Left ventricle myocardium inferior (tissue), 1 donor: Measurements from ENCODE around the gene CACNB3. TPM values are rescaled to one million over a fixed set of nuclear protein-coding genes. Genes with fewer than 3 reads are reported as not detected.
"Not testable (repeated sequence)": the region's sequence is repeated elsewhere in the genome, so short reads cannot be mapped to it uniquely, and the experiment has no call there.

Source experiments
- DNase-seq: peaks from one replicate; pipeline ENCODE4 v3.0.0-alpha.2; 2020
- H3K27ac ChIP-seq: fragments of 200-600 bp; replicated peaks from 2 replicates; pipeline ENCODE4 v1.8.0; 2021
- H3K27me3 ChIP-seq: fragments of 200-600 bp; 2 replicates; pipeline ENCODE4 v1.8.0; 2021; ENCODE audit warnings: low read depth
- H3K36me3 ChIP-seq: fragments of 200-600 bp; 2 replicates; pipeline ENCODE4 v1.8.0; 2021
- H3K4me1 ChIP-seq: fragments of 200-600 bp; 2 replicates; pipeline ENCODE4 v1.8.0; 2021
- H3K4me3 ChIP-seq: fragments of 200-600 bp; 2 replicates; pipeline ENCODE4 v1.8.0; 2021; ENCODE audit warnings: mild to moderate bottlenecking, moderate library complexity
- H3K9me3 ChIP-seq: fragments of 200-600 bp; replicated peaks from 2 replicates; pipeline ENCODE4 v1.8.0; 2021
- CTCF ChIP-seq: fragments of 200-600 bp; IDR thresholded peaks from 2 replicates; pipeline ENCODE4 v1.8.0; 2021; ENCODE audit warnings: antibody characterized with exemption, mild to moderate bottlenecking, borderline replicate concordance
- intact Hi-C: fragments of 100-400 bp; cut with micrococcal nuclease; formaldehyde crosslinking; loops from one replicate; pipeline ENCODE4 v1.11.0; 2022
- microRNA-seq: library from miRNA; unstranded; fragments of <30 nt; microRNA quantifications from one replicate; pipeline ENCODE4 v1.2.0, GENCODE V29; 2020
- total RNA-seq: library from RNA; stranded (reverse); fragmentation: NEBNext Ultra II Directional; extraction: Animal tissue kit (Norgen Biotek cat#: 25700); gene quantifications from one replicate; pipeline ENCODE4 v1.2.1, GENCODE V29; 2021
- donor health status: DM: no; HTN: yes; CAD: no; lungs with severe emphysema.

The CACNB3 gene
- total RNA-seq, 1 donor from 2014 or later = 4.8 TPM

- Histone ChIP-seq H3K4me1 (peaks cover 14% of the 10 kb centered on the region), H3K27me3 (peaks cover 4% of the 10 kb centered on the region), H3K27ac (no peak overlapping the region), H3K4me3 (no peak overlapping the region), H3K9me3 (no peaks in the 10 kb centered on the region), H3K36me3 (no peaks in the 10 kb centered on the region)
- TF ChIP-seq CTCF = no peak
- DNase-seq = no peak
- intact Hi-C loops = no loop called here
Observed at GRCh38 chr12:48868451-48868850, 50.2 kb downstream of the CACNB3 start.

- intact Hi-C loops = no loop called here
- Histone ChIP-seq H3K4me3 (no peak overlapping the region), H3K27ac (no peak overlapping the region), H3K9me3 (no peaks in the 10 kb centered on the region), H3K4me1 (peaks cover 14% of the 10 kb centered on the region), H3K27me3 (no peaks in the 10 kb centered on the region), H3K36me3 (no peaks in the 10 kb centered on the region)
- TF ChIP-seq CTCF = no peak
- DNase-seq = no peak
Observed at GRCh38 chr12:48869191-48869590, 50.9 kb downstream of the CACNB3 start.

- Histone ChIP-seq H3K36me3 (no peaks in the 10 kb centered on the region), H3K4me1 (no peaks in the 10 kb centered on the region), H3K27me3 (no peaks in the 10 kb centered on the region), H3K9me3 (no peaks in the 10 kb centered on the region), H3K4me3 (no peak overlapping the region), H3K27ac (no peak overlapping the region)
- intact Hi-C loops = no loop called here
- DNase-seq = no peak
- no peak for TF ChIP-seq CTCF
Observed at GRCh38 chr12:48873096-48873495, 54.8 kb downstream of the CACNB3 start.

- H3K9me3 ChIP-seq, H3K27ac ChIP-seq, H3K4me1 ChIP-seq, H3K27me3 ChIP-seq, H3K36me3 ChIP-seq, intact Hi-C loops, H3K4me3 ChIP-seq, DNase-seq: not testable (repeated sequence)
Observed at GRCh38 chr12:48873534-48873933, 55.2 kb downstream of the CACNB3 start.

GRCh38 chr12:48875944-48876515, 57.7 kb downstream of the CACNB3 start:
- TF ChIP-seq CTCF = no peak
- Histone ChIP-seq H3K27me3 (peaks cover 18% of the 10 kb centered on the region), H3K36me3 (no peaks in the 10 kb centered on the region), H3K4me1 (no peaks in the 10 kb centered on the region), H3K4me3 (no peak overlapping the region), H3K9me3 (no peaks in the 10 kb centered on the region), H3K27ac (no peak overlapping the region)
- intact Hi-C loops = no loop called here
- DNase-seq = no peak

Small RNAs within 50 kb of the gene (microRNA-seq; reads per million reads assigned to microRNA genes)
- not detected for gene MIR4701

Other genes starting within 250 kb of the CACNB3 start
- not detected for gene LALBA, start 248.4 kb upstream of the CACNB3 start, total RNA-seq
- gene KANSL2, start 136.3 kb upstream of the CACNB3 start, total RNA-seq = 23.1 TPM
- gene CCNT1, start 101.8 kb upstream of the CACNB3 start, total RNA-seq = 18.4 TPM
- 98.4 TPM for gene ADCY6, start 29.4 kb upstream of the CACNB3 start, total RNA-seq
- 36.6 TPM for gene DDX23, start 33.7 kb downstream of the CACNB3 start, total RNA-seq
- 0.47 TPM for gene RND1, start 47.4 kb downstream of the CACNB3 start, total RNA-seq
- 4.3 TPM for gene FKBP11, start 107.0 kb downstream of the CACNB3 start, total RNA-seq
- gene ARF3, start 139.0 kb downstream of the CACNB3 start, total RNA-seq = 49.6 TPM
- 0.44 TPM for gene WNT10B, start 153.2 kb downstream of the CACNB3 start, total RNA-seq
- gene WNT1, start 159.8 kb downstream of the CACNB3 start, total RNA-seq = not detected
- gene DDN, start 180.9 kb downstream of the CACNB3 start, total RNA-seq = 1.4 TPM
- gene PRKAG1, start 200.3 kb downstream of the CACNB3 start, total RNA-seq = 104 TPM
- 38.5 TPM for gene KMT2D, start 242.3 kb downstream of the CACNB3 start, total RNA-seq